Retinal pigment epithelial cell (primary cell): Measurements from ENCODE around the gene PRKG1.

Experiments used
- DNase-seq: peaks from one replicate; pipeline ENCODE4 v3.0.0-alpha.2; 2010; ENCODE audit warnings: low read depth
- H3K4me3 ChIP-seq: 2 replicates; pipeline ENCODE4 v1.5.1; 2011; ENCODE audit warnings: mild to moderate bottlenecking, low read length, control low read depth, moderate library complexity
- TF ChIP-seq, protein P1 (sequence below): conservative IDR thresholded peaks from 2 replicates; pipeline ENCODE4 v1.5.1; 2011; ENCODE audit warnings: low read depth, low read length, control low read depth, inconsistent platforms

The PRKG1 gene

DNA sequence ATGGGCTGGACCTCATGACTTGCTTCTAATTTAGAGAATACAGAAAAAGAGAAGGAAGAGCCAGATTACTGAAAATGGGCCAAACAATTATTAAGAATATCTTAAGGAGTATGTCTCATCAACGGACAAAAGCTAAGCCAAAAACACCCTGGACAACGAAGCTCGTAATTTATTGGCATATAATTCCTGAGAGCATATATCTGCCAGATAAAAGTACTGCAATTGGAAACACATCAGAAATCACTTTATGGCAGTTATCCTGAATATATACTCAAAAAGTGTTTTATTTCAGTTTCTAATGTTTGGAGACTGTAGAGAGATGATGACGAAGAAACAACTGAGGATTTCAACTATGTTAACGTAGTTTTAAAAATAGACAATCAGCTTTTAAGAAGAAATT is 413.3 kb downstream of the PRKG1 start:
- TF ChIP-seq, protein P1, sequence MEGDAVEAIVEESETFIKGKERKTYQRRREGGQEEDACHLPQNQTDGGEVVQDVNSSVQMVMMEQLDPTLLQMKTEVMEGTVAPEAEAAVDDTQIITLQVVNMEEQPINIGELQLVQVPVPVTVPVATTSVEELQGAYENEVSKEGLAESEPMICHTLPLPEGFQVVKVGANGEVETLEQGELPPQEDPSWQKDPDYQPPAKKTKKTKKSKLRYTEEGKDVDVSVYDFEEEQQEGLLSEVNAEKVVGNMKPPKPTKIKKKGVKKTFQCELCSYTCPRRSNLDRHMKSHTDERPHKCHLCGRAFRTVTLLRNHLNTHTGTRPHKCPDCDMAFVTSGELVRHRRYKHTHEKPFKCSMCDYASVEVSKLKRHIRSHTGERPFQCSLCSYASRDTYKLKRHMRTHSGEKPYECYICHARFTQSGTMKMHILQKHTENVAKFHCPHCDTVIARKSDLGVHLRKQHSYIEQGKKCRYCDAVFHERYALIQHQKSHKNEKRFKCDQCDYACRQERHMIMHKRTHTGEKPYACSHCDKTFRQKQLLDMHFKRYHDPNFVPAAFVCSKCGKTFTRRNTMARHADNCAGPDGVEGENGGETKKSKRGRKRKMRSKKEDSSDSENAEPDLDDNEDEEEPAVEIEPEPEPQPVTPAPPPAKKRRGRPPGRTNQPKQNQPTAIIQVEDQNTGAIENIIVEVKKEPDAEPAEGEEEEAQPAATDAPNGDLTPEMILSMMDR = no peak
- no peak overlapping the region for H3K4me3 ChIP-seq
- DNase-seq = no peak

DNA sequence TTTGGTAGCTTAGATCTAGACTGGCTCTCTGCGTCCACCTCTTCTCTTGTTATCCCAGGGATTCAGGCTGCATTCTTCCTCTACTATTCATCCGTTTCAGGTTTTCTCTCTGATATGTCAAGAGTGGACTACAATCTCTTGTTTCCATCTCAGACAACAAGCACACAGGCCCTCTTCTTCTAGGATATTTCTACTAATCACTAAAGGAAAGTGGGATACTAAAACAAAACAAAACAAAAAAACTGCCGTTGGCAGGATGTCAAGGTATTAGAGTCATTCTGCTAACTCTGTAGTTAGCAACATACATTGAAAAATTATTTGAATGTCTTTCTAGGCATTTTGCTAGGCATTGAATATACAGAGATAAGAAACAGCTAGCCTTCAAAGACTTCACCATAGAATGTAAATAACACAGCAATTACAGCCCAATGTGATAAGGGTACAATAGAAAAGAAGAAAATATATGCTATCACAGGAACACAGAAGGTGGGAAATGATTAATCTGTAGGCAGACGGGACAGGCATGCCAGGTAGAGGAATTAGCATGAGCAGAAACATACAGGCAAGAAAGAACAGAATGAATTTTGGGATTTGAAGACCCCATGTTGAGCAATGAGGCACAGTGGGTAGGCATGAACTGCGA is 414.6 kb downstream of the PRKG1 start:
- no peak overlapping the region for H3K4me3 ChIP-seq
- no peak for DNase-seq
- TF ChIP-seq, protein P1 = no peak

DNA sequence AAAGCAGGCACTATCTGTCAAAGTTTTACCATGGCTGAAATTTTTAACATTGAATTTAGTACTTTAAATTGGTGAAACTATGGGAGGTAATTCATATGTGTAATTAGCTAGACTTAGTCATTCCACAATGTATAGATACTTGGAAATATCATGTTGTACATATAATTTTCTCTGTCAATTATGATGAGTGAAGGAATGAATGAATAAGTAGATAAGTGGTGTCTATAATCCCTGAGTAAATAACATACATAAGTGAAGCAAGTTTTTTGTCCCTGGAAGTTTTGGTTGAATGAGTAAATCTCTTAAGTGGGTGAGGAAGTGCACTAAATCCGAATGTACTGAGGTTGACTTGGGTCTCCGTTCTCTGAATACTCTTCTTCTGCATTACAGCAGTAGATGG is 424.1 kb downstream of the PRKG1 start:
- DNase-seq = no peak
- H3K4me3 ChIP-seq = no peak overlapping the region
- TF ChIP-seq, protein P1 = no peak

DNA sequence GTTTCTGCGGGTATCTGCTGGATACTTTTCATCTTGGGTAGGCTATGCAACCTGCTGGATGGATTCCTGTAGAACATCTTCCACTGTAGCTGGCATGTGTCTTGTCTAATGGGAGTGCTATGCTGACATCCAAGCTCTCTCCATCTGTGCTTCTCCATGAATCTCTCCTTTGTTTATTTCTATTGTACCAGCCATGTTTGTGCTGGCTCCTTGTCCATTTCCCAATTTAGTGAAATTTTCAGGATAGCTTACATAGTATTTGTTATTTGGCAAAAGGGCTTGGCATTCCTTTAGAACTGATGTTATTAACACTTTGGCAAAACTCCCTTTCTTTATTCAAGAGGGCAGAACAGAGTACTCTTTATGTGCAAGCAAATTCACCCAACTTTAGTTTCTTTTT is 427.1 kb downstream of the PRKG1 start:
- no peak overlapping the region for H3K4me3 ChIP-seq
- no peak for DNase-seq
- TF ChIP-seq, protein P1 = no peak

DNA sequence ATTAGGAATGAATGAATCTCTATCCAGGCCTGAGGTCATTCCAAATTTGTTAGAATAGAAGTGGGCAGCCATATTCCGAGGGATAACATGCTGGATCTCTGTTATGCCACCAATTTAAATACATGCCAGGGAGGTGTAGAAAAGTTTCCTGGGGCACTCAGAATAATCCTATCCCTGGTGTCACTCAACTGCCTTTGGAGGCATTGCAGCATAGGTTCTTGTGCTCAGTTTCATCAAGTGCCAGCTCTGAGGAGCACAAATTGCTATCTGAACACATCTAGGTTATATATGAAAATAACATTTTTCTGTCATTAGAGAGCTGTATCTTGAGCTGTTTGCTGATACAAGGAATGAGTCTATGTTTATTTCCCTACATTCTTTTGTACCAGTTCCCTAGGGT is 427.8 kb downstream of the PRKG1 start:
- TF ChIP-seq, protein P1 = no peak
- no peak overlapping the region for H3K4me3 ChIP-seq
- DNase-seq = no peak

DNA sequence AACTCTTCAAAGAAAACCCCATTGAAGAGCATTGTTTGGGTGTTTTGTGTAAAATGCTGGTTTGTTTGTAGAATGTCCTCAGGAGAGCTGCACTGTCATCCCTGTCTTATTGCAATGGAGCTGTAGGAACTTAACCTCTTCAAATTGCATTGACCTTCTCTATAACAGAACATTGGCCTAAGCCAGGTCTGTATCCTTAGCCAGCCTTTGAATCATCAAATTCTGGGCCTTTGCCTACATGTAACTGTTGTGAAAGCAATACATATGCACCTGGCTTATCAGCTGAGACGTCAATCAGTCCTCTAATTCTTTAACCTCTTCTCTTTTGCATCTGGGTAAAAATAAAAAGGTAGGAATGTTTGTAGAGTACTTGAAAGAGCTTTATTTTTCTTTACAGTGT is 429.1 kb downstream of the PRKG1 start:
- TF ChIP-seq, protein P1 = no peak
- DNase-seq = no peak
- H3K4me3 ChIP-seq = no peak overlapping the region

DNA sequence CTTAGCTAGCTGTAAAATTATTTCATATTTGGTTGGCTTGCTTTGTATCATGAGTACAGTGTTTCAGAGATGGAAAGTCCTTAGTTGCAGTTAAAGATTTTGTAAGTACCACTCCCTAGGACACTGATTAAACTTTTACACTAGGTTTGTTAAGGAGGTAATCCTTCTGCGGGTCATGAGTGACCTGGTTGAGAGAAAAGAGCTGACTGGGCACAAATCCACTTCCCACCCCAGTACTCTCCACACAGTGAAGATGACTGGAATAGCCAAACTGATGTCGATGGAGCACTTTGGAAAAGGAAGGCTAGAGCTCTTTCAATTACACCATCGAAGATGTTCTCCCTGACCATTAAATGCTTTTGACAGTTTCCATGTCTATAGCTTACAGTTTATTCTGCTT is 433.2 kb downstream of the PRKG1 start:
- DNase-seq = no peak
- TF ChIP-seq, protein P1 = no peak
- no peak overlapping the region for H3K4me3 ChIP-seq
